Panc1 (cell line): ENCODE data around the gene CPNE9. TPM values are rescaled to one million over a fixed set of nuclear protein-coding genes. Genes with fewer than 3 reads are reported as not detected.

Experiments
- ATAC-seq: fragments of 200-7000 bp; cut with Tn5 transposase; 2 replicates; pipeline ENCODE4 v1.9.1; 2020; ENCODE audit warnings: mild to moderate bottlenecking, moderate library complexity
- BruUV-seq: library from RNA; stranded (reverse); fragments of 400-500 nt; replicated peaks from 2 replicates; lab custom pipeline; 2021; lab: Mats Ljungman, UMichigan
- CTCF ChIA-PET: fragments of 300-600 bp; sonication (Branson Sonifier 250); formaldehyde crosslinking; loops from one replicate; lab custom pipeline; 2022; ENCODE audit warnings: antibody characterized with exemption; lab: Charles Lee
- POLR2A ChIA-PET: fragments of 300-600 bp; sonication (Branson Sonifier 250); formaldehyde crosslinking; loops from one replicate; lab custom pipeline; 2022; ENCODE audit warnings: antibody characterized with exemption; lab: Charles Lee
- DNase-seq: peaks from one replicate; pipeline ENCODE4 v3.0.0-alpha.2; 2010; ENCODE audit warnings: low read depth, low spot score
- H3K27ac ChIP-seq: 2 replicates; pipeline ENCODE4 v1.5.1; 2011; ENCODE audit warnings: mild to moderate bottlenecking, low read length, inconsistent platforms
- H3K27me3 ChIP-seq: fragments of 200-500 bp; sonication (Bioruptor generic); 2 replicates; pipeline ENCODE4 v1.6.0; 2014; ENCODE audit warnings: low read length, inconsistent platforms; ENCODE audit not compliant: control insufficient read depth, insufficient read depth
- H3K36me3 ChIP-seq: fragments of 200-500 bp; sonication (Bioruptor generic); 2 replicates; pipeline ENCODE4 v1.5.1; 2014; ENCODE audit warnings: inconsistent platforms, mild to moderate bottlenecking, low read length, moderate library complexity; ENCODE audit not compliant: control insufficient read depth, insufficient read depth
- H3K4me1 ChIP-seq: 2 replicates; pipeline ENCODE4 v1.5.1; 2011; ENCODE audit warnings: inconsistent platforms, mild to moderate bottlenecking, low read length, moderate library complexity; ENCODE audit not compliant: control insufficient read depth, insufficient read depth
- H3K4me3 ChIP-seq, 2 experiments: 2 replicates each; pipeline ENCODE4 v1.5.1; 2011 to 2012; ENCODE audit warnings: low read depth in 2 of 2, low read length in 2 of 2, mild to moderate bottlenecking in 2 of 2, inconsistent platforms in 1 of 2, moderate library complexity in 1 of 2
- H3K9me3 ChIP-seq: fragments of 200-500 bp; sonication (Bioruptor generic); 2 replicates; pipeline ENCODE4 v1.5.1; 2014; ENCODE audit warnings: low read depth, mild to moderate bottlenecking, inconsistent platforms, low read length, moderate library complexity; ENCODE audit not compliant: control insufficient read depth, insufficient read depth
- POLR2AphosphoS5 ChIP-seq: IDR thresholded peaks from 2 replicates; pipeline ENCODE4 v1.6.1; 2012; ENCODE audit warnings: mild to moderate bottlenecking, low read depth, low read length, moderate library complexity
- REST ChIP-seq, 2 experiments: IDR thresholded peaks; 2 replicates each; pipeline ENCODE4 v1.6.1; 2011 to 2012; ENCODE audit warnings: low read depth in 2 of 2, control low read depth in 1 of 2, low read length in 1 of 2, mild to moderate bottlenecking in 1 of 2, moderate library complexity in 1 of 2; ENCODE audit not compliant: insufficient read depth in 1 of 2
- SIN3A ChIP-seq: IDR thresholded peaks from 2 replicates; pipeline ENCODE4 v1.6.1; 2012; ENCODE audit warnings: low read depth, mild to moderate bottlenecking, low read length, moderate library complexity, borderline replicate concordance; ENCODE audit not compliant: insufficient read depth
- TCF7L2 ChIP-seq: IDR thresholded peaks from 2 replicates; pipeline ENCODE4 v1.6.1; 2011; ENCODE audit warnings: mild to moderate bottlenecking, low read depth, low read length, inconsistent platforms
- in situ Hi-C: cut with HindIII; loops from 2 replicates; pipeline ENCODE4 v1.10.0; 2016; ENCODE audit warnings: low sequenced_read_pairs, low pct_unique_long_range_greater_than_20kb
- intact Hi-C: fragments of 100-400 bp; cut with micrococcal nuclease; formaldehyde crosslinking; loops from one replicate; pipeline ENCODE4 v1.10.0; 2022; ENCODE audit not compliant: unreplicated experiment
- total RNA-seq: library from RNA; stranded (reverse); gene quantifications from one replicate; pipeline ENCODE4 v1.2.1, GENCODE V29; 2021; ENCODE audit not compliant: unreplicated experiment
- TF ChIP-seq, protein P1 (sequence below): fragments of 450-650 bp; IDR thresholded peaks from 2 replicates; pipeline ENCODE4 v1.5.1; 2017; ENCODE audit warnings: mild to moderate bottlenecking

CPNE9 gene
- total RNA-seq, 1 experiment from 2014 or later: 0.13 TPM

GRCh38 chr3:9767418-9767817 is 63.8 kb downstream of the CPNE9 start:
- Histone ChIP-seq H3K9me3 (no peaks in the 10 kb centered on the region), H3K27ac (no peak overlapping the region), H3K4me3 (no peak overlapping the region), H3K4me1 (0 out of 2 replicates have a peak, but pooled peaks cover 3% of the 10 kb centered on the region), H3K27me3 (no peaks in the 10 kb centered on the region), H3K36me3 (no peaks in the 10 kb centered on the region)
- no TSS peak for BruUV-seq
- TF ChIP-seq TCF7L2: no peak
- intact Hi-C loops (no loop called here), in situ Hi-C loops (no loop called here)
- CTCF ChIA-PET: no interaction called here
- POLR2A ChIA-PET: no interaction called here
- no peak for DNase-seq
- no peak for ATAC-seq

GRCh38 chr3:9768141-9768775 is 64.6 kb downstream of the CPNE9 start:
- intact Hi-C loops: no loop called here
- no peak overlapping the region for H3K4me3 ChIP-seq

More at GRCh38 chr3:9768141-9768775, 64.6 kb downstream of the CPNE9 start:
- Histone ChIP-seq H3K36me3 (no peaks in the 10 kb centered on the region), H3K4me1 (0 out of 2 replicates have a peak, but pooled peaks cover 3% of the 10 kb centered on the region), H3K27ac (no peak overlapping the region), H3K27me3 (no peaks in the 10 kb centered on the region), H3K9me3 (no peaks in the 10 kb centered on the region)
- BruUV-seq: no TSS peak
- DNase-seq (no peak), ATAC-seq (no peak)
- CTCF ChIA-PET: interaction anchor here (0.6 kb wide), 1 partner anchor 47 kb away, joined by 5 read pairs; no protein-coding TSS in a partner anchor
- POLR2A ChIA-PET: no interaction called here
- TF ChIP-seq, protein P1, sequence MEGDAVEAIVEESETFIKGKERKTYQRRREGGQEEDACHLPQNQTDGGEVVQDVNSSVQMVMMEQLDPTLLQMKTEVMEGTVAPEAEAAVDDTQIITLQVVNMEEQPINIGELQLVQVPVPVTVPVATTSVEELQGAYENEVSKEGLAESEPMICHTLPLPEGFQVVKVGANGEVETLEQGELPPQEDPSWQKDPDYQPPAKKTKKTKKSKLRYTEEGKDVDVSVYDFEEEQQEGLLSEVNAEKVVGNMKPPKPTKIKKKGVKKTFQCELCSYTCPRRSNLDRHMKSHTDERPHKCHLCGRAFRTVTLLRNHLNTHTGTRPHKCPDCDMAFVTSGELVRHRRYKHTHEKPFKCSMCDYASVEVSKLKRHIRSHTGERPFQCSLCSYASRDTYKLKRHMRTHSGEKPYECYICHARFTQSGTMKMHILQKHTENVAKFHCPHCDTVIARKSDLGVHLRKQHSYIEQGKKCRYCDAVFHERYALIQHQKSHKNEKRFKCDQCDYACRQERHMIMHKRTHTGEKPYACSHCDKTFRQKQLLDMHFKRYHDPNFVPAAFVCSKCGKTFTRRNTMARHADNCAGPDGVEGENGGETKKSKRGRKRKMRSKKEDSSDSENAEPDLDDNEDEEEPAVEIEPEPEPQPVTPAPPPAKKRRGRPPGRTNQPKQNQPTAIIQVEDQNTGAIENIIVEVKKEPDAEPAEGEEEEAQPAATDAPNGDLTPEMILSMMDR: no peak
- TF ChIP-seq REST (IDR thresholded peaks at IDR 0.05; ENCODE audit: insufficient read depth in 1 of 2, low read depth in 2 of 2, low read length in 1 of 2): no peak
- no peak for TF ChIP-seq TCF7L2
- no peak for TF ChIP-seq POLR2AphosphoS5
- TF ChIP-seq SIN3A: no peak
- in situ Hi-C loops: no loop called here
